Suprapubic skin (tissue), 3 donors: ENCODE measurements around the gene SERGEF.

ENCODE experiments used
- POLR2A ChIP-seq, 2 donors: fragments of 450-650 bp; IDR thresholded peaks; one replicate each; pipeline ENCODE4 v1.6.1; 2017; ENCODE audit warnings: antibody characterized with exemption in 2 of 2, mild to moderate bottlenecking in 2 of 2, moderate library complexity in 2 of 2
- TF ChIP-seq, protein P1 (sequence below), 2 donors: fragments of 200-600 bp in 1 of 2; fragments of 450-650 bp in 1 of 2; sonication (generic) in 1 of 2; IDR thresholded peaks; one replicate each; pipeline ENCODE4 v1.5.1; 2016 to 2019; ENCODE audit warnings: antibody characterized with exemption in 2 of 2, mild to moderate bottlenecking in 1 of 2, moderate library complexity in 1 of 2

- TF ChIP-seq, protein P1, sequence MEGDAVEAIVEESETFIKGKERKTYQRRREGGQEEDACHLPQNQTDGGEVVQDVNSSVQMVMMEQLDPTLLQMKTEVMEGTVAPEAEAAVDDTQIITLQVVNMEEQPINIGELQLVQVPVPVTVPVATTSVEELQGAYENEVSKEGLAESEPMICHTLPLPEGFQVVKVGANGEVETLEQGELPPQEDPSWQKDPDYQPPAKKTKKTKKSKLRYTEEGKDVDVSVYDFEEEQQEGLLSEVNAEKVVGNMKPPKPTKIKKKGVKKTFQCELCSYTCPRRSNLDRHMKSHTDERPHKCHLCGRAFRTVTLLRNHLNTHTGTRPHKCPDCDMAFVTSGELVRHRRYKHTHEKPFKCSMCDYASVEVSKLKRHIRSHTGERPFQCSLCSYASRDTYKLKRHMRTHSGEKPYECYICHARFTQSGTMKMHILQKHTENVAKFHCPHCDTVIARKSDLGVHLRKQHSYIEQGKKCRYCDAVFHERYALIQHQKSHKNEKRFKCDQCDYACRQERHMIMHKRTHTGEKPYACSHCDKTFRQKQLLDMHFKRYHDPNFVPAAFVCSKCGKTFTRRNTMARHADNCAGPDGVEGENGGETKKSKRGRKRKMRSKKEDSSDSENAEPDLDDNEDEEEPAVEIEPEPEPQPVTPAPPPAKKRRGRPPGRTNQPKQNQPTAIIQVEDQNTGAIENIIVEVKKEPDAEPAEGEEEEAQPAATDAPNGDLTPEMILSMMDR (IDR thresholded peaks at IDR 0.05) = no peak
- no peak for TF ChIP-seq POLR2A (IDR thresholded peaks at IDR 0.05)
Measured at GRCh38 chr11:17779861-17780594, 232.8 kb downstream of the SERGEF start.
